Astrocyte of the hippocampus (primary cell): ENCODE results near the gene HLA-B.
"Not testable (repeated sequence)": the region's sequence is repeated elsewhere in the genome, so short reads cannot be mapped to it uniquely, and the experiment has no call there.

Experiments
- DNase-seq: peaks from one replicate; pipeline ENCODE4 v3.0.0; 2011; ENCODE audit warnings: low read depth, low spot score

HLA-B gene

GRCh38 chr6:31383149-31383548 is 26.2 kb upstream of the HLA-B start:
- DNase-seq: no peak

- DNase-seq: no peak
These were observed 24.7 kb upstream of the HLA-B start for GRCh38 chr6:31381666-31382065.

- DNase-seq: no peak
These were observed 22.9 kb upstream of the HLA-B start for GRCh38 chr6:31379850-31380249.

- no peak for DNase-seq
These were observed 21.7 kb upstream of the HLA-B start for GRCh38 chr6:31378721-31379103.

GRCh38 chr6:31378062-31378720 is 21.2 kb upstream of the HLA-B start:
- DNase-seq: no peak

GRCh38 chr6:31377029-31377428 is 20.1 kb upstream of the HLA-B start:
- no peak for DNase-seq

GRCh38 chr6:31375699-31376098 is 18.7 kb upstream of the HLA-B start:
- no peak for DNase-seq

- DNase-seq: not testable (repeated sequence)
These were observed 17.1 kb upstream of the HLA-B start for GRCh38 chr6:31374118-31374517.

GRCh38 chr6:31368461-31368860 is 11.5 kb upstream of the HLA-B start:
- DNase-seq: no peak

- DNase-seq: peak; percentile 94
These were observed 9.9 kb upstream of the HLA-B start for GRCh38 chr6:31366693-31367470.

GRCh38 chr6:31365864-31366263 is 8.9 kb upstream of the HLA-B start:
- no peak for DNase-seq

- no peak for DNase-seq
These were observed 6.8 kb upstream of the HLA-B start for GRCh38 chr6:31363811-31364210.

- no peak for DNase-seq
These were observed 5.8 kb upstream of the HLA-B start for GRCh38 chr6:31362751-31363150.

GRCh38 chr6:31359581-31359980 is 2.6 kb upstream of the HLA-B start:
- no peak for DNase-seq

- DNase-seq: no peak
These were observed 1.3 kb upstream of the HLA-B start for GRCh38 chr6:31358302-31358701.

GRCh38 chr6:31357886-31358285 is 907 bp upstream of the HLA-B start:
- no peak for DNase-seq

GRCh38 chr6:31356216-31356945 is 598 bp downstream of the HLA-B start:
- DNase-seq: peak; percentile 42

GRCh38 chr6:31355583-31355948 is 1.4 kb downstream of the HLA-B start:
- no peak for DNase-seq

- DNase-seq: no peak
These were observed 2.0 kb downstream of the HLA-B start for GRCh38 chr6:31354864-31355582.

GRCh38 chr6:31354158-31354863 is 2.7 kb downstream of the HLA-B start:
- no peak for DNase-seq

- DNase-seq: no peak
These were observed 3.5 kb downstream of the HLA-B start for GRCh38 chr6:31353384-31353945.
